Measurements from ENCODE around the gene ZNF776.

Gene ZNF776

DNA sequence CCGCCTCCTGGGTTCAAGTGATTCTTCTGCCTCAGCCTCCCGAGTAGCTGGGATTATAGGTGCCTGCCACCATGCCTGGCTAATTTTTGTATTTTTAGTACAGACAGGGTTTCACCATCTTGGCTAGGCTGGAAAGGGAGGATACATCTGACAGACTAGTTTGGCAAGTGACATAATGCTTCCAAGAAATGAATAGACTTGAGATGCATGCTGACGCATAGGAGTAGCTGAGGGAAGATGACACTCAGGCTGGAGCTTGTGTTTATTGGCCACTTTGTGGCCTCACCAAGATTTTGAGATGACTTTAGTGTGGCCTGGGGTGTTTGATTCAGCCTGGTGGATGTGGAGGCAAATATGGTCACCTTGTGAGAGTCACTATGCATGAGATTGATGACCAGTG is 26.9 kb downstream of the ZNF776 start:
- no peak for DNase-seq (ENCODE audit: low spot score)
- TF ChIP-seq, protein P1, sequence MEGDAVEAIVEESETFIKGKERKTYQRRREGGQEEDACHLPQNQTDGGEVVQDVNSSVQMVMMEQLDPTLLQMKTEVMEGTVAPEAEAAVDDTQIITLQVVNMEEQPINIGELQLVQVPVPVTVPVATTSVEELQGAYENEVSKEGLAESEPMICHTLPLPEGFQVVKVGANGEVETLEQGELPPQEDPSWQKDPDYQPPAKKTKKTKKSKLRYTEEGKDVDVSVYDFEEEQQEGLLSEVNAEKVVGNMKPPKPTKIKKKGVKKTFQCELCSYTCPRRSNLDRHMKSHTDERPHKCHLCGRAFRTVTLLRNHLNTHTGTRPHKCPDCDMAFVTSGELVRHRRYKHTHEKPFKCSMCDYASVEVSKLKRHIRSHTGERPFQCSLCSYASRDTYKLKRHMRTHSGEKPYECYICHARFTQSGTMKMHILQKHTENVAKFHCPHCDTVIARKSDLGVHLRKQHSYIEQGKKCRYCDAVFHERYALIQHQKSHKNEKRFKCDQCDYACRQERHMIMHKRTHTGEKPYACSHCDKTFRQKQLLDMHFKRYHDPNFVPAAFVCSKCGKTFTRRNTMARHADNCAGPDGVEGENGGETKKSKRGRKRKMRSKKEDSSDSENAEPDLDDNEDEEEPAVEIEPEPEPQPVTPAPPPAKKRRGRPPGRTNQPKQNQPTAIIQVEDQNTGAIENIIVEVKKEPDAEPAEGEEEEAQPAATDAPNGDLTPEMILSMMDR (IDR thresholded peaks at IDR 0.05; ENCODE audit: extremely low read depth, insufficient read depth, missing control alignments) = no peak
- in situ Hi-C loops (cut with MboI; ENCODE audit: low pct_unique_long_range_greater_than_20kb, low sequenced_read_pairs, unreplicated experiment) = no loop called here

DNA sequence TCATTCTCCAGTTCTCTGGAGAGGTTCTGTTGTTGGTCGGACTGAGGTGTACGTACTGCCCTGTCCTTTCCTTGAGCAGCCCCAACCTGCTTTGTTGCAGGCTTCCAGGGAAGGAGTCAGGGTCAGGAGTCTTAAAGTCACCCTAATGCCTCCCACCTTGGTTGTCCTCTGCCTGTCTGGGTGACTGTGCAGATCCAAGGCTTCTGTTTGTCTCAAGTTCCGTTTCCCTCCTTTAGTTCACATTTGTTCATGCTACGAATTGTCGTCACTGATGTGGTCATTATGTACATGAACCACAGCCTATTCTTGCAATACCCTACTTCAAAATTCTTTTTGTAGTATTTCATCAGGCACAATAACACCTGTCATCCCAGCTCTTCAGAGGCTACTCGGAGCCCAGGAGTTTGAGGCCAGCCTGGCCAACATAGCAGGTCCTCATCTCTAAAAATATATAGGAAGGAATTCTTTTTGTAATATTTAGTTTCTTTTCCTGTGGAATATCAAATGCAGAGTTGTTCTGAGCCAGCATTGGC is 30.2 kb downstream of the ZNF776 start:
- no peak for DNase-seq (ENCODE audit: low spot score)
- in situ Hi-C loops (cut with MboI; ENCODE audit: low pct_unique_long_range_greater_than_20kb, low sequenced_read_pairs, unreplicated experiment) = no loop called here

DNA sequence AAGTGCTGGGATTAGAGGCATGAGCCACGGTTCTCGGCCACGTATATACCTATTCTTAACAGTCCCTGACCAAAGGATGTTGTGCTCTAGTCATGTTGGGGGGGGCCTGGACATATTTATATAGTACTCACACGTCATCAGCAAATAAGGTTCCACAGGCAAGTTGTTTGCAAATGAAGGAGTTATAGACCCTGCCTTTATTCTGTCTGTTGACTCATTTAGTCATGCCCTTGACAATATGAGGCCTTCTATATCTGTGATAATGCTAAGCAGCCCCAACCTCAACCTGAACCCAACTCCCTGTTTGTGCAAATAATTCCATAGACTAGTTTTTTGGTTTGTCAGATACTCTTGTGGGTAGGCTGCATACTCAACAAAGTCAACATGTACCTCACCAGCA is 31.7 kb downstream of the ZNF776 start:
- TF ChIP-seq, protein P1 (IDR thresholded peaks at IDR 0.05; ENCODE audit: extremely low read depth, insufficient read depth, missing control alignments) = no peak
- in situ Hi-C loops (cut with MboI; ENCODE audit: low pct_unique_long_range_greater_than_20kb, low sequenced_read_pairs, unreplicated experiment) = no loop called here

More for the DNA sequence above, 30.2 kb downstream of the ZNF776 start:
- TF ChIP-seq, protein P1 (IDR thresholded peaks at IDR 0.05; ENCODE audit: extremely low read depth, insufficient read depth, missing control alignments) = no peak

DNA sequence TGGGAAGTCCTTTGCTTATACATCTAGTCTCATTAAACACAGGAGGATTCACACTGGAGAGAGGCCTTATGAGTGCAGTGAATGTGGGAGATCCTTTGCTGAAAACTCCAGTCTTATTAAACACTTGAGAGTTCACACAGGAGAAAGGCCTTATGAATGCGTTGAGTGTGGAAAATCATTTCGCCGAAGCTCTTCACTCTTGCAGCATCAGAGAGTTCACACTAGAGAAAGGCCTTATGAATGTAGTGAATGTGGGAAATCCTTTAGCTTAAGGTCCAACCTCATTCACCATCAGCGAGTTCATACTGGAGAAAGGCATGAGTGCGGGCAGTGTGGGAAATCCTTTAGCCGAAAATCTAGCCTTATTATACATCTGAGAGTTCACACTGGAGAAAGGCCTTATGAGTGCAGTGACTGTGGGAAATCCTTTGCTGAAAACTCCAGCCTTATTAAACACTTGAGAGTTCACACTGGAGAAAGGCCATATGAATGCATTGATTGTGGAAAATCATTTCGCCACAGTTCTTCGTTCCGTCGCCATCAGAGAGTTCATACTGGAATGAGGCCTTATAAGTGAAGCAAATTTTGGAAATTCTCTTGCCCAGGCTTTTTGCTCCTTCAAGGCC is 32.7 kb downstream of the ZNF776 start:
- in situ Hi-C loops (cut with MboI; ENCODE audit: low pct_unique_long_range_greater_than_20kb, low sequenced_read_pairs, unreplicated experiment) = no loop called here
- TF ChIP-seq, protein P1 (IDR thresholded peaks at IDR 0.05; ENCODE audit: extremely low read depth, insufficient read depth, missing control alignments) = no peak
- no peak for DNase-seq (ENCODE audit: low spot score)

More for the DNA sequence above, 31.7 kb downstream of the ZNF776 start:
- DNase-seq (ENCODE audit: low spot score) = no peak

DNA sequence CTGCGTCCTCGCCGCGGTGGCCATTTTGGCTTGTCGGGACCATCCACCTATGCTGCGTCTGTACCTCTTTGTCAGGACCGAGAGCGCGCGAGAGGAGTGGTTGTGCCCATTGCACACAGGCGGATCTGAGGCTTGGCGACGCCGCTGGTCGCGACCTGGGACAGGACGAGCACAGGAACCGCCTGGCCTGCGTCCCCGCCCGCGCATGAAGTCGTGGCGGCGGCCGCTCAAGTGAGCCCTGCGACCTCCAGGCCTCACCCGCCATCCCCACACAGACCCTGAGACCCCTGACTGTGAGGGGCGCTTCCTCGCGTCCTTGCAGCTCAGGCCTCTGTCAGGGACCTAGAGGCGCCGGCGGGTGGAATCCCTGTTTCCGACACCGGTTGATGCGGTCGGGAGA is 39.7 kb downstream of the ZNF776 start:
- TF ChIP-seq, protein P1 (IDR thresholded peaks at IDR 0.05; ENCODE audit: extremely low read depth, insufficient read depth, missing control alignments) = no peak
- in situ Hi-C loops (cut with MboI; ENCODE audit: low pct_unique_long_range_greater_than_20kb, low sequenced_read_pairs, unreplicated experiment) = no loop called here
- DNase-seq (ENCODE audit: low spot score) = no peak

DNA sequence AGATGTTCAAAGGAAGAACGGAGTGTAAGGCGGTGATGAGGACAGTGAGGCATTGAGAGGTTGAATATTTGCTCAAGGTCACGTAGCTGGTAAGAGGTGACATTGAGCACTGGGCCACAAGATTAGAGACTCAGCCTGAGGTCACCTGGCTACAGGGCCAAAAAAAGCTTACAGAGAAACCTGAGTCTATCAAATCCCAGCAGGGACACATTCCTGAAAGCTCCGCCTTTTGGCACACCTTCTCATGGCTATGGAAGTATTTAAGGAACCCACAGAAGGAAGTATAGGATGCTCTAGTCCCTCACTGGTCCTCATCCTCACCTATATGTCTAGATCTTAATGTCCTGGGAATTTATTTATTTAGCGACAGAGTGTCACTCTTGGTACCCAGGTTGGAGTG is 40.3 kb downstream of the ZNF776 start:
- TF ChIP-seq, protein P1 (IDR thresholded peaks at IDR 0.05; ENCODE audit: extremely low read depth, insufficient read depth, missing control alignments) = no peak
- in situ Hi-C loops (cut with MboI; ENCODE audit: low pct_unique_long_range_greater_than_20kb, low sequenced_read_pairs, unreplicated experiment) = no loop called here
- DNase-seq (ENCODE audit: low spot score) = no peak

Measured in GM13977 (cell line).